Hindlimb muscle (tissue), 1 donor: ENCODE results near the gene PRICKLE2. TPM values are rescaled to one million over a fixed set of nuclear protein-coding genes. Genes with fewer than 3 reads are reported as not detected.

Source experiments
- DNase-seq: peaks from one replicate; pipeline ENCODE4 v3.0.0-alpha.2; 2013
- polyA plus RNA-seq: library from polyadenylated mRNA; unstranded; fragments of 120-200 nt; gene quantifications from one replicate; pipeline ENCODE4 v1.2.1, GENCODE V29; 2013; ENCODE audit not compliant: insufficient read length

PRICKLE2 gene, protein sequence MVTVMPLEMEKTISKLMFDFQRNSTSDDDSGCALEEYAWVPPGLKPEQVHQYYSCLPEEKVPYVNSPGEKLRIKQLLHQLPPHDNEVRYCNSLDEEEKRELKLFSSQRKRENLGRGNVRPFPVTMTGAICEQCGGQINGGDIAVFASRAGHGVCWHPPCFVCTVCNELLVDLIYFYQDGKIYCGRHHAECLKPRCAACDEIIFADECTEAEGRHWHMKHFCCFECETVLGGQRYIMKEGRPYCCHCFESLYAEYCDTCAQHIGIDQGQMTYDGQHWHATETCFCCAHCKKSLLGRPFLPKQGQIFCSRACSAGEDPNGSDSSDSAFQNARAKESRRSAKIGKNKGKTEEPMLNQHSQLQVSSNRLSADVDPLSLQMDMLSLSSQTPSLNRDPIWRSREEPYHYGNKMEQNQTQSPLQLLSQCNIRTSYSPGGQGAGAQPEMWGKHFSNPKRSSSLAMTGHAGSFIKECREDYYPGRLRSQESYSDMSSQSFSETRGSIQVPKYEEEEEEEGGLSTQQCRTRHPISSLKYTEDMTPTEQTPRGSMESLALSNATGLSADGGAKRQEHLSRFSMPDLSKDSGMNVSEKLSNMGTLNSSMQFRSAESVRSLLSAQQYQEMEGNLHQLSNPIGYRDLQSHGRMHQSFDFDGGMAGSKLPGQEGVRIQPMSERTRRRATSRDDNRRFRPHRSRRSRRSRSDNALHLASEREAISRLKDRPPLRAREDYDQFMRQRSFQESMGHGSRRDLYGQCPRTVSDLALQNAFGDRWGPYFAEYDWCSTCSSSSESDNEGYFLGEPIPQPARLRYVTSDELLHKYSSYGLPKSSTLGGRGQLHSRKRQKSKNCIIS
- 11.0 TPM for polyA plus RNA-seq

DNA sequence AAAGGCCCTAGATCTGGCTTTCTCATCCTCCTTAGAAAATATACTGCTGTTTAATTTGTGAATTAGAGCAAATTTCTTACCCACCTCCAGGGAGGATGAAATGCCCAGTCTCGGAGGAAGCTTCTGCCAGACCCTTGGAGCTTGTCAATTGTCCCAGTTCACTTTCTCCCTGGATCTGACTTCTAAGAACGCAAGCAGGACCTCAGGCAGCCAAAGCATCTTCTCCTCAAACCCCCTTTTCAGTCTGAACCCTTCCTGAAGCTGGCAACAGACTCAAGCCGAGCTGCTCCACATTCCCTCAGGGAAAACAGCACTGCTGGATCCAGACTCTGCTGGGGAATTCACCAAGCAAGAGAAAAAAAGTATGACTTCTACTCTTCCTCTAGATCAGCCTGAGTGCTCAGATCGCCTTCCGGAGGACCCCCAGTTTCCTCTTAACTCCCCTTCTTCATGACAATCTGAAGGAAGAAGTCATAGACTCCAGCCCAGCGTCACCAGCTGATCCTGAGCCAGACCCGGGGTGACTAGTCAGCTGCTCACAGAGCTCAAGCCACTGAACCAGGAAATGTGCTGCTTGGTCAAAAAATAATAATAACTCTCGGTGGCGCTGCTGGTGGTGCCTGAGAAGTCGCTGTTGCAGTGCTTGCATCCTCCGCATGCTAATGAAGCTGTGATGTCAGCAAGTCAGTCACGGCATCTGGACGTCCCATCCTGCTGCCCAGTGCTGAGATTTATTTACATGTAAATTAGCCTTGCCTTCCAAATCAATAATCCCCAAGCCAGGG lies at the start of gene PRICKLE2:
PRICKLE2 (minus strand) TSS at position 641 of the 785 bp plus-strand sequence. CDS start 26,539 bp downstream, outside the sequence.
- peak; percentile 90 for DNase-seq

DNA sequence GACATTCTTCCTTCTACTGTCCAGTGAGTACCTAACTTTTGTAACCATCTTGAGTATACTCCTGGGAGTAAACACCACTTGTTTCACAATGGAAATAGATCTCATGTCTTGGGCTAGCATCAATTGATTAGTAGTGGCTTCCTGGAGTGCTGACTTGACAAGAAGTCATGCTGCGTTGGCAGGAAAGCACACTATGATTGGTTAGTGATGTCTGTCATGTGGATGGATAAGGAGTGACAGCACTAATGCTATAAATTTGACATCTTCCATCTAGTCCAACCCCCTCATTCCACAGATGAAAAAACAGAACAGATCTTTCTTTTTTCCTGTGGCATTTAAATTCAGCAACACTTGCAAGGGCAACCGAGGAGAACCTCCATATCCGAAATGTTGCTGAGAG lies 47.6 kb upstream of the PRICKLE2 start:
- no peak for DNase-seq

DNA sequence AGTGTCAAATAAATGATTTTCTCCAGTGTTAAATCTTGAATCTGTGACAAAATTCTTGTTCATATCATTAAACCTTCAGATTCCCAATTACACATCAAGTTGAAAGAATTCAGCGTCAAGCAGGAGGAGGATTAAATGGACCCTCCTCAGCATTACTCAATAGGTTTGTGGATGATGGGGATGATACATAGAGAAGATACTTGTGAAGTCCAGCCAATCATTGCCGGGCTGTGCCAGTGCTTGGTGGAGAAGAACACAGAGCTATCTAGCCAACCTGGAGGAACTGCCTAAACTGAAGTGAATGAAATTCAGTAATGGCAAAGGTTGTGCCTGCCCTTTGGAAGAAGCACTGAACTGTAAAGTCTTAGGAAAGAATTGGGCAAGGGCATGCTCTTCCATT lies 47.0 kb upstream of the PRICKLE2 start:
- no peak for DNase-seq

DNA sequence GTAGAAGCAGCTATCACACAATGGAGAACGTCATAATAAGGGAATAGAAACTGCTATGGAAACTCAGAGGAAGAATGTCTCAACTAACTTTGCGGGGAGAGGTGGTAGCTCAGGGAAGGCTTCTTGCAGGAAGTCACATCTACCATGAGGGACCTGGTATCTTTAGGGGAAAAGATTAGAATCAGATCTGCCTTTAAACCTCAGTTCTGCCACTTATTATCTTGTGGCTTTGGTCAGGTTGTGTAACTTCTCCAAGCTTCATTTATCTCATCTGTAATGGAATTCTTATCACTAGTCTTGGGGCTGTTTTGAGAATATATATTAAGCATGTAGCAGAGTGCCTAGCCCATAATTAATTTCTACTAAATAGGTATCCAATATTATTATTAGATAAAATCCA lies 46.4 kb upstream of the PRICKLE2 start:
- no peak for DNase-seq

DNA sequence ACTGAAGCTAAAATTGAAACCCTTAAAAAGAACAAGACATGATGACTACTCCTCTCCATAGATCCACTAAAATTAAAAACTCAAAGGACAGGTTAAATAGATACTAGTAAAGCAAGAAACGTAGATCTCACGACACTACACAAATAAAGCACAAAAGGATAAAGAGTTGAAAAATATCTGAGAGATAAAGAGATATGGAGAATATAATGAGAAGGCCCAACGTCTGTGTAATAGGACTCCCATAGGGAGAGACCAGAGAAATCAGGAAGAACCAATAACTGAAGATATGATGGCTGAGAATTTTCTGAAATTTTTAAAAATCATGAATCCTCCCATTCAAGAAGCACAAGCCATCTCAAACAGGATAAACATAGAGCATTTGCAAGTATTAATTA lies 45.6 kb upstream of the PRICKLE2 start:
- no peak for DNase-seq

DNA sequence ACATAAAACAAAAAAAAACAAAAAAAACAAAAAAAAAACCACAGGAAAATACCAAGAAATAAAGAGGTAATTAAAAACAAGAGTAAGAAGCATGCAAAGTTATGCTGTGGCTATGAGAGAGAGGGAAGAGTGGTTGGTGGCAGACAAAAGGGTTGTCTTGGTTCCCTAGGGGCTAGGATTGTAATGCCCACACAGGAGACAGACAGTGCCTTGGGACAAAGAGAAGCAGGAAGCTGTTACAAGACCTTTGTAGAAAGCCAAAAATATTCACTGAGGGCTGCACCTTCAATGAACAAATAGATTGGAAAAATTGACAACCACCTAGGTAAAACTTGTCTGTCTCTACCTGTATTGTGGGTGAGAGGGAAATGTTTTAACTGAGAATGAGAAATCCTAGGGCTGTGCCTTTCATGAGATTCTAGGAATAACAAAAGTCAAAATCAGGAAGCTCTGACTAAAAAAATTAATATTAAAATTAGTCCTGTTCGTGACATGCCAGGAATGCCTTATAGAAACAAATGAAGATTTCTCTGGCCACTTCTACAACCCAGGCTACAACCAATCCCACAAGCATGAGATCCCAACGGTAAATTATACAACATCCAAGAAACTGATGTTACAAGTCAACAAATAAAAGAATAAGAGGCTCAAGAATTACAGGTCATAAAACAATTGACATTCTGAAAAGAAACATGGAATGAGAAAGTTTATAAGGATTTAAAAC lies 45.0 kb upstream of the PRICKLE2 start:
- no peak for DNase-seq

DNA sequence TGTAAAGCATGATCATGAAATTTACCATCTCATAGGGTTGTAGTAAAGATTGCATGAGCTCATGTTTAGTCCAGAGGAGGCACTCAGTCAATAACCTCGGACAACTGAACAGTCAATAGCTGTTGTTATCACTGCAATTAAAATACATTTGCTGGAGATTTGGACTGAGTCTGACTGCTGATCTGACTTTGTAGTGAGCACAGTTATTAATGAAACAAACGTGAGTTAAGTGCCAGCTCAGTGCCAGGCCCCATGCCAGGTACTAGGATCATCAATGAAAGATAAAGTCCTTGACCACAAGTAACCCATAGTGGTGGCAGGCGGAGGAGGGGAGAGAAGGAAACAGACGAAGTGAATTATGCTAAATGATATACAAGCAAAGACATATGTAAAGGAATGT lies 43.7 kb upstream of the PRICKLE2 start:
- no peak for DNase-seq

DNA sequence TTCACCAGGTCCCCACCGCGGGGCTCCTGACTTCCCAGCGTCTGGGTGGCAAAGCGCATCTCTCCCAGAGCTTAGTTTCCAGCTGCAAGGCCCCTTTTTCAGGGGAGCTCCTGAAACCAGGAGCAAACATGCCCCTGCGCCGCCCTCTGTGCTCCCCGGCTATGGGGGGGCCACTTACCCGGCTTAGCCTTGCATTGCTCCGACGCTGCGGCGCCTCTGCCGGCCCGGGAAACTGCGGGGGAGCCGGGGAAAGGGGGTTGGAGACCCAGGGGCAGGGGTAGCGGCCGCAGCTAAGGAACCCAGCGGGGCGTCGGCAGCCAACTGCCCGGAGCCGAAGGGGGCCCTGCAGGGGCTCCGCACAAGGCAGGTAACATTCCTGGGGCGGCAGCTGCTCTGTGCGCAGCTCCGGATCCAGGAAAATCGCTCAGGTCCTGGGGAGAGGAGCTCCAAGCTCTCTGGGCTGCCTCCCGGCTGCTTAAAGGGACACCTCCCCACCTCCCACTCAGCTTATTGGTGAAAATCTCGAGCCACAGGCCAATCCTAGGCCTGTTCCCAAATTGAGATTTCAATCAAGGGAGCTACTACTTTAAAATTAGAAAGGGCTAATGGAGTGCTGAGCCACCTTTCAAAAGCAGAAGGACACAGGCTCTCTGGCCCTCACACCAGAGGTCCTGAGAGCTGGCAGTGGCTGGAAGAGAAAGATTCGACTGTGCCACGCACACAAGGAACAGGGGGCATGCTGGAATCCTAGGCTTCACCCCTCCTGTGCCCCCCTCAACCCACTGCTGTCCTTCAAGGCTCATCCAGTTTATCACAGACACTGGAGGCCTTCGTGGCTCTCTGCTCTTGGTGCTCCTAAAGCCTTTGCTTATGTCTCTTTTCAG lies 42.7 kb upstream of the PRICKLE2 start:
- DNase-seq, result peak; percentile 73

DNA sequence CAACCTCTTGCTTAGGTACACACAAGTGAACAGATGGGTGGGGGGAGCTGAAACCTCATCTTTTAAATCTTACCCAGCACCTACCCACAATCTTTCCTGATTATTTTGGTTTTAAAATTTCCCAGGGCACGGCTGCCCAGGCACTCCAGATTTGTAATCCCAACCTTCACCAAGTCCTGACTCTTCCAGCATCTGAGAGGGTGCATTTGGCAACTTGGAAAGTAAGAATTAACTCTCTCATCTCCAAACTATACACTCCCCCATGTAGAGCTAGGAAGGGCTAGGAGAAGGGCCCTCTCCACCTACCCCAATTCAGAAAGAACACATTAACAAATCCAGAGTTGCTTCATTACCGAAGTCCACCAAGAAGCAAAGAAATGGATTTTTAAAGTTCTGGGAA lies 41.7 kb upstream of the PRICKLE2 start:
- no peak for DNase-seq

DNA sequence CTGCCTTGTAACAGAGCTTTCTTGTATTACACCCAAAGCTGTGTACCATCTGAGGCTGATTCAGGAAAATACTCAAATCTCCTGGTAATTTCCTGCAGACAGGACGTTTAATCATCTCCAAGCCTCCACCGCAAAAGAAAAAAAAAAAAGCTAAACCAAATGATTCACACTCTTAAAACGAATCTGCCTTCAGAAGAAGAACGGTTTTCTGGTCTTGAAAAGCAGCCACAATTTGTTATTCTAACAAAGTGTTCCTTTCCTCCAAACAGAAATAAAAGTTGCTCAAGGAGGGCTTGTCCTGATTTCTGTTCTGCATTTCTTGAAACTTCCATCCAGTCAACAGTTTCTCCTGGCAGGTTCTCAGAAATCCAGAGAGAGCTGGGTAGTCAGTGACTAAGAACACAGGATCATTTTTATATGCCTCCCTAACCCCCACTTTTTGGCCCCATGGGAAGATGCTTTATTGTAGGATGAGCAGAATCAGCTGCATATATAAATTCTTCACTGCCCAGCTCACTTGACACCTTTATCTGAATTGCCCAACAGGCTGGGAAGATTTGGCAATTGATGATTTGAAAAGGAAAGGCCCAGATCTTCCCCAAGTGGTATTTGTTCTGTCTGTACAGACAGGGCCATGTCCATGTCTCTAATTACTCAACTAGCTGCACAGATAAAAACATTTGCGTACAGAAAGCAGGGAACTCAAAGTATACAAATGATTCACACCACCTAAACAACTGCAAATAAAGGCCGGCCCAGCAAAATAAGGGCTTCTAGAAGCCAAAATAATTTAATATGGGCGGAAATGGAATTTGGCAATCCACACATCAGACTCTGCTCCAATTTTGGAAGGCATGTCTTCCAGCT lies 41.0 kb upstream of the PRICKLE2 start:
- DNase-seq, result peak; percentile 60

DNA sequence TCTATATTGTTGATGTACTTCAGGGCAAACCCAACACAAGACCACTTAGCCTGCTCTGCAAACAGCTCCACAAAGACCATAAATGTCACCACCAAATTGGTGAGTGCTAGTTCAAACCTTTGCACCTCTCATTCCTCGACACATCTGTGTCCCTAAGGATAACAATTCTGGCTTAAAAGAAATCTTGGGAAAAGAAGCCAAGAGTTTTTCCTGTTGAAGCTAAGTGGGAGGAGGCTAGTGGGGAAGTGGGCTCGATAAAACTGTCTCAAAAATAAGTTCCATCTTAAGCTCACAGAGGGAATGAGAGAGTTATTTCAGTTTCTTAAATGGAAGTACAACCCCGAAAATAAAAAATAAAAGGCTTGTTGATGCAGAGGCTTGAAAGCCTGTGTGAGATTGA lies 40.4 kb upstream of the PRICKLE2 start:
- no peak for DNase-seq

DNA sequence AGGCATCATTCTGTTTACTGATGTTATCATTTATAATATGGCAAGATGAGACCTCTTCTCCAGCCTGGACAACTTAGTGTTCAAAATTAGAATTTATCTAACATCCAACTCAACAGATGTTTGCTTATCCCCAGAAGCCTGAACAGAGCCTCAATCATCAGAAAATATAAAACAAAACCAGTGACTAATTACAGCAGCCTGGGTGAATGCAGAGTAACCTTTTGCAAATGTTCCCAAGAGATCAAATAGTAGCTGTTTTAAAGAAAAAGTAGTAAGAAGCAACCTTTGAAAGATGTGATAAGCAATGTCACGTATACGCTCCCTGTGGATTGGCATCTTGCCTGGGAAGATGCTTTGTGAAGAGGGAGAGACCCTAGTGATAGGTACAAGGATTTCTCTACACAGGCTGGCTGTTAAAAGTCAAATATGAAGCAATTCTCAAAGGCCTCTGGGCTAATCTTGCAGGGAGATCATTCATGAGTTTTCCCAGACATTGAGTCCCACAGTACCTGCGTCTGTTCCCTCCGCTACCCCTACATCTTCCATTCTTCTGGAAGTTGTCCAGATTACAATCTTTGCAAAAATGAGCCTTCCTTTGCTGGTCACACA lies 39.3 kb upstream of the PRICKLE2 start:
- DNase-seq, result no peak

DNA sequence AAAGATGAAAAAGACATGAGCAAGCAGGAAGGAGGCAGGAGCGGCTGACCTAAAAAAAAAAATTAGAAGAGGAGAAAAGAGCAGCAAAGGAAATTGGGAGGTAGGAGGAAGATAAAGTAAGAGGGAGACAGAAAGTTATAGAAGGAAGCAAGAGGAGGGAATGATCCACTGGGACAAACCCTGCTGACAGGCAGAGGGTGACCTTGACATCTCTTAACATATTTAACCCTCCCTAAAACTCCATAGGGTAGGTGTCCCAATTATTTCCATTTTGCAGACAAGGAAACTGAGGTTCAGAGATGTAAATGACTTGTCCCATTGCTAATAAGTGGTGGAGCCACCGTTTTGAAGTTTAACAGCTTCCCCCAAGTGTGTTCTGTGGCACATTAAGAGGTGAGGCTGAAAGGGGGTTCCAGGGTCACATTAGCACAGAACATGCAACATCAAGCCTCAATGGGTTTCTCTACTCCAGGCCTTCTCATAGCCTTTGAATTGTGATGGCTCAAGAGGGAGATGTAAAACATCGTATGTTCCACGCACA lies 37.4 kb upstream of the PRICKLE2 start:
- DNase-seq, result no peak

DNA sequence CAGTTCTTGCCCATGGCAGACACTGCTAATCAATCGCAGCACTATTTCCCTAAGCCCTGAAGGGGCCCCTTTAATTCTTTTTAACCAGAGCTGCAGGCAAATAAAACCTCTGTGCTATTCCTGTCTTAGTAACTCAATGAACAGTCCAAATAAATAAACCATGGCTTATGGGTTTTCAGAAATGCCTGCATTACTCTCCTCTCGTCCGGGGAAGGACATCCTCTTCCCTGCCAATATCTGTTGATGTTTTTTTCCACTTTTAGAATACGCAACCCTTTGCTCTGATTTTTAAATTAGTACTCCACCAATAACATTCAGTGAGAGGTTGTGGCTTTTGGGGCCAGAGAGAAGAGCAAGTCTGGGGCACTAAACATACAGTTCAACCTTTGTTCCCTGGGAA lies 35.2 kb upstream of the PRICKLE2 start:
- DNase-seq, result peak; percentile 41

DNA sequence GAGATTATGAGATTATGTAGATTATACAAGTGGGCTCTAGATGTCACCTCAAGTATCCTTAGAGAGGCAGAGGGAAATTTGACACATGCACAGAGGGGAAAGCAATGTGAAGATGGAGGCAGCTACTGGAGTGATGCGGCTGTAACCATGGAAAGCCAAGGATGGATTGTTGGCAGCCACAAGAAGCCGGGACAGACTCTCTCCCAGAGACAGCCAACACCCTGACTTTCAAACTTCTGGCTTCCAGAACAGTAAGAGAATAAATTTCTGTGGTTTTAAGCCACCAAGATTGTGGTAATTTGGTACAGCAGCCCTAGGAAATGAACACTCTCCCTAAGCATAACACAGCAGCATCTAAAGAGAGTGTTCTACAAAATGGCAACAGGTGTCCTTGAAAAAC lies 34.4 kb upstream of the PRICKLE2 start:
- DNase-seq, result no peak

DNA sequence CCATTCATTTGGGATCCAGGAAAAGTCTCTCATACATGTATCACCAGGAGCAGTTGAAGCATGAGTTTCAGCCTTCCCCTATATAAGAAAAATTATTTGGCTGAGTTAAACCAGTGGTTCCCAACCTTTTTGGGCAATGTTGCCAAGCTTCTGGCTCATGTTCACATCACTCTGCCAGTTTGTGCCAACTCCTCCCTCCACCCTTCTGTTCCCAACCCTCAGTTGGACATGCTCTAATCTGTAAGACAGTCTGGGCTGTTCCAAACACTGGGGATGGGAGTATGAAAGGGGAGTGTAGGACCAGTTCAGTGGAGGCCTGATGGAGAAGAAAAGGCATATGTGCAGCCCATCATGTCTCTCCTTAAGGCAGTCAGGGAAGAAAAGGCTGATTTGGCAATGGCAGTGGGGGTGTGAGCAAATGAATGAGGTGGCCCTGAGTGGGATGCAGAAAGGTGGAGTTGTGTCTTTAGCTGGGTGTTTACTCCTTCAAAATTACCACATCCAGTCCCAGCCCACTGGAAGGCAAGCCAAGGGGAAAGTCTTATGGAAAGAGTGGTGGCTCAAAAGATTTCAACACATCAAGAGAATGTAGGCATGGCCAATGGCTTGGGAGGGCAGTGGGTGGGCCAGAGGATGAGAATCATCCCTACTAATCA lies 32.0 kb upstream of the PRICKLE2 start:
- DNase-seq, result no peak

DNA sequence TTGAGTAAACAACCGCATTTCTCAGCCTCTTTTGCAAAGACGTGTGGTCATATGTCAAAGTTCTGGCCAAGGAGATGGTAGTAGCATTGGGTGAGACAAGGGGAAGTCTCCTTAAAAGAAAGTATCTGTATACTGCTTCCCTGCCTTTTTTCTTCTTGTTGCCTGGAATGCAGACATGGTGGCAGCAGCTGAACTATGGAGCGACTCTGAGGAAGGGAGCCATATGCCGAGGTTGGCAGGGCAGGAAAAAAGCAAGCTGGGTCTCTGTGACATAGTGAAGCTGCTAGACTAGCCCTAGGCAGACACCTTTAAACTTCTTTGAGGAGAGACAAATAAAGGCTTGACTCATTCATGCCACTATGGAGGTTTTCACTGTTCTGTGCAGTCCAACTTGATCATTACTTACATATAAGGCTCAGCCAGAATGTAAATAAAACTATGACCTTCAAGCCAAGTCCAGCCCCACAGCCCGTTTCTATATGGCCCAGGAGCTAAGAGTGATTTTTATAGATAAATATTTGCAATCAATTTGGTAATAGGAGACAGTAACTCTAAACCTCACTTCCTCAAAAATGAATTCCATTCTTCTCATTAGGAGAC lies 30.6 kb upstream of the PRICKLE2 start:
- DNase-seq, result no peak

DNA sequence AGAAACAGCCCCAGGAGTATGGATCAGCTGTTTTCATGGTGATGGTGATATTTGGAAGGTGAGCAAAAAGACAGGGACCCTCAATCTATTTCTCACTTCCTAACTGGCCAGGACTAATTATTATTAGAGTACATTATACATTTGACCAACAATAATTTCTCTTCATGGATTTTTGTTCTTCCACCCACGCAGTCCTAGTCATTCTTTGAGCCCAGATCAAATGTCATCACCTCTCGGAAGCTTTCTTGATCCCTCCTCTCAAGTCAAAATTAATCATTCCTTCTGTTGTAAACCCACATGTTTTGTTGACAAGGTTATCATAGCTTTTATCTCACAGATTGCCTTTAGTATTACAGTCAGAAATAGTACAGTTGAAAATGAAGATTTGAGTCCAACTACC lies 29.2 kb upstream of the PRICKLE2 start:
- no peak for DNase-seq
